ENCODE results near the gene GPC3. TPM values are rescaled to one million over a fixed set of nuclear protein-coding genes. Genes with fewer than 3 reads are reported as not detected.
A peak's percentile ranks its signal among the peaks of the same experiment; 100 is the strongest.

GPC3 gene
- total and polyA plus RNA-seq, 8 donors: 0.46 to 137 (median 4.4) TPM

DNA sequence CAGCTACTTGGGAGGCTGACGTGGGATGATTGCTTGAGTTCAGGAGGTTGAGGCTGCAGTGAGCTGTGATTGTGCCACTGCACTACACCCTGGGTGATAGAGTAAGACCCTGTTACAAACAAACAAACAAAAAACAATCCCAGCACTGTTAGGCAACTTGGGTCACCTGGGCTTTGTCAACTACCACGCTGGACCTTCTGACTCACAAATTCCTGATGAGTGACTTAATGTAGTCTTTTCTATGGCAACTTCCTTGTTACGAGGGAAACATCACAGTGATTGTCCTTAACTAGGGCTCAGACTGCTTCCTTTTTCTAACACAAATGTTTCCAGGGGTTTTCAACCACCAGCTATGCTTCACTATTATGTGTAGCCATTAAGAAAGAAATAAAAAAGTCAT, 441.3 kb downstream of the GPC3 start:
- intact Hi-C loops (cut with DNase I; ENCODE audit: low total_unique reads): no loop called here
- WGBS, 5 donors: 39 to 63% (median 55%) methylated on average over 3 of the region's 3 CpGs

DNA sequence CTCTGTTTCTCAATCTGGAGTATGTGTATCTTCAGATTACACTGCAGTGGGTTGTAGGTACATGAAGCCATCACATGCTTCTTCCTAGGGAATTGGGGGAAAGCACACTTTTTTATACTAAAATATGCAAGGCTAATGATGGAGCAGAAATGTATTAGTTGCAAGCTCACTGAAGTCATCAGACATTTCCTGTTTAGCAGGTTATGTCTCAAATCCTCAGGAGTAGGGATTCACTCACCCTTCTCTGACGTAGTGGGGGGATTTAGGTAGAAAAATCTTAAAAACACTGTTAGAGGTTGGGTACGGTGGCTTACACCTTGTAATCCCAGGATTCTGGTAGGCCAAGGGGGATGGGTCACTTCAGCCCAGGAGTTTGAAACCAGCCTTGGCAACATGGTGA, 441.7 kb downstream of the GPC3 start:
- no peaks in the 10 kb centered on the region for H3K4me1 ChIP-seq
- WGBS, 5 donors: 67 to 88% (median 79%) methylated on average over 1 to 2 of the region's 2 CpGs
- intact Hi-C loops (cut with DNase I; ENCODE audit: low total_unique reads): no loop called here
- no peak overlapping the region for H3K27ac ChIP-seq
- H3K36me3 ChIP-seq: no peaks in the 10 kb centered on the region
- no peaks in the 10 kb centered on the region for H3K27me3 ChIP-seq
- TF ChIP-seq POLR2AphosphoS5 (IDR thresholded peaks at IDR 0.05) (no peak), CTCF (IDR thresholded peaks at IDR 0.05) (no peak), EP300 (IDR thresholded peaks at IDR 0.05) (no peak), POLR2A (IDR thresholded peaks at IDR 0.05) (no peak)
- no peak for DNase-seq
- H3K4me3 ChIP-seq: no peak overlapping the region
- peaks cover 0 to 9% (median 3%) of the 10 kb centered on the region in 4 donors for H3K9me3 ChIP-seq

More for the DNA sequence above, 441.3 kb downstream of the GPC3 start:
- Histone ChIP-seq H3K4me3 (no peak overlapping the region), H3K4me1 (no peaks in the 10 kb centered on the region), H3K27me3 (no peaks in the 10 kb centered on the region), H3K9me3 (peaks cover 0 to 9% (median 3%) of the 10 kb centered on the region in 4 donors), H3K27ac (peak overlapping the region in 1 of 5 donors; percentile 29), H3K36me3 (no peaks in the 10 kb centered on the region)
- TF ChIP-seq POLR2AphosphoS5 (IDR thresholded peaks at IDR 0.05) (peak in 1 of 3 donors; percentile 23), EP300 (IDR thresholded peaks at IDR 0.05) (no peak)
- peak in 1 of 2 donors; percentile 68 for DNase-seq

DNA sequence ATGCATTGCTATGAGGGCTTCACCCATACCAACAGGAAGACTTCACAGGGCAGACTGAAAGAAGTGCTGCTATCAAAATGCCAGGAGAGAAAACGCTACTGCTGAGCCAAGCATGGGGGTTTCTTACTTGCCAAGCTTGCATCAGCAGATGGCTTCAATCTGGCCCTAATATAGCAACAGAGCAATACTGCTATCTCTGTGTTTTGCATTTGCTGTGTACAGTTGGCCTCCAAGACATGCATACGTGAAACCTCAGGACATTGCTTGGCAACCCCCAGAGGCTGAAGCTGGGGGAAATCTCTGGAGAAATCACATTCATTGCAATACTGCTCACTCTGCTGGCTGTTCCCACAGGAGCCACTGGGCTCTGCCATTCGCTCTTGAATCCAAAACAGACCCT, 442.9 kb downstream of the GPC3 start:
- Histone ChIP-seq H3K27ac (no peak overlapping the region), H3K9me3 (peaks cover 0 to 9% (median 3%) of the 10 kb centered on the region in 4 donors), H3K36me3 (no peaks in the 10 kb centered on the region), H3K4me1 (no peaks in the 10 kb centered on the region), H3K4me3 (no peak overlapping the region), H3K27me3 (no peaks in the 10 kb centered on the region)
- DNase-seq: peak in 1 of 2 donors; percentile 16
- intact Hi-C loops (cut with DNase I; ENCODE audit: low total_unique reads): no loop called here
- 55 to 70% (median 66%) methylated on average over 3 of the region's 3 CpGs for WGBS, 5 donors
- TF ChIP-seq POLR2AphosphoS5 (IDR thresholded peaks at IDR 0.05) (no peak), CTCF (IDR thresholded peaks at IDR 0.05) (no peak), EP300 (IDR thresholded peaks at IDR 0.05) (no peak), POLR2A (IDR thresholded peaks at IDR 0.05) (no peak)

- no peak overlapping the region for H3K27ac ChIP-seq
- no peaks in the 10 kb centered on the region for H3K4me1 ChIP-seq
- DNase-seq: no peak
- H3K4me3 ChIP-seq: no peak overlapping the region
- TF ChIP-seq POLR2A (IDR thresholded peaks at IDR 0.05) (no peak), EP300 (IDR thresholded peaks at IDR 0.05) (no peak), CTCF (IDR thresholded peaks at IDR 0.05) (no peak), POLR2AphosphoS5 (IDR thresholded peaks at IDR 0.05) (no peak)
- H3K27me3 ChIP-seq: no peaks in the 10 kb centered on the region
- peaks cover 0 to 9% (median 0%) of the 10 kb centered on the region in 4 donors for H3K9me3 ChIP-seq
- intact Hi-C loops (cut with DNase I; ENCODE audit: low total_unique reads): no loop called here
- no peaks in the 10 kb centered on the region for H3K36me3 ChIP-seq
Measured at GRCh38 chrX:133541021-133541420, 444.4 kb downstream of the GPC3 start.

- Histone ChIP-seq H3K27me3 (no peaks in the 10 kb centered on the region), H3K36me3 (no peaks in the 10 kb centered on the region), H3K27ac (no peak overlapping the region), H3K9me3 (no peaks in the 10 kb centered on the region), H3K4me1 (no peaks in the 10 kb centered on the region), H3K4me3 (no peak overlapping the region)
- TF ChIP-seq CTCF (IDR thresholded peaks at IDR 0.05): no peak
- TF ChIP-seq EP300 (IDR thresholded peaks at IDR 0.05): no peak
- TF ChIP-seq POLR2A (IDR thresholded peaks at IDR 0.05): no peak
- TF ChIP-seq POLR2AphosphoS5 (IDR thresholded peaks at IDR 0.05): no peak
- DNase-seq: no peak
- intact Hi-C loops (cut with DNase I; ENCODE audit: low total_unique reads): no loop called here
- 74 to 85% (median 83%) methylated on average over 4 of the region's 4 CpGs for WGBS, 5 donors
Measured at GRCh38 chrX:133538148-133538547, 447.2 kb downstream of the GPC3 start.

Measured in stomach (tissue), 9 donors.